Endodermal cell (in vitro differentiated cells): Measurements from ENCODE around the gene EDN1. TPM values are rescaled to one million over a fixed set of nuclear protein-coding genes. Genes with fewer than 3 reads are reported as not detected.

Source experiments
- DNase-seq: peaks from one replicate; pipeline ENCODE4 v3.0.0-alpha.2; 2017
- H3K27ac ChIP-seq: 2 replicates; pipeline ENCODE4 v1.5.1; 2013; ENCODE audit warnings: mild to moderate bottlenecking, low read depth, low read length, moderate library complexity
- H3K27me3 ChIP-seq: 2 replicates; pipeline ENCODE4 v1.6.1; 2013; ENCODE audit warnings: mild to moderate bottlenecking, low read length, moderate library complexity; ENCODE audit not compliant: insufficient read depth, control insufficient read depth, poor library complexity, severe bottlenecking
- H3K36me3 ChIP-seq: 2 replicates; pipeline ENCODE4 v1.7.0; 2013; ENCODE audit warnings: mild to moderate bottlenecking, low read length, moderate library complexity; ENCODE audit not compliant: control insufficient read depth, insufficient read depth
- H3K4me1 ChIP-seq: one replicate; pipeline ENCODE4 v1.7.0; 2013; ENCODE audit warnings: low read length; ENCODE audit not compliant: control insufficient read depth, insufficient read depth
- H3K4me3 ChIP-seq: 2 replicates; pipeline ENCODE4 v1.5.1; 2013; ENCODE audit warnings: mild to moderate bottlenecking, low read length, moderate library complexity
- H3K9ac ChIP-seq: 2 replicates; pipeline ENCODE4 v1.6.1; 2013; ENCODE audit warnings: mild to moderate bottlenecking, low read length, moderate library complexity; ENCODE audit not compliant: poor library complexity, severe bottlenecking; ENCODE audit errors: extremely low read depth
- H3K9me3 ChIP-seq: 2 replicates; pipeline ENCODE4 v1.6.1; 2013; ENCODE audit warnings: mild to moderate bottlenecking, low read length, moderate library complexity; ENCODE audit not compliant: control insufficient read depth
- H3K27ac Mint-ChIP-seq: 2 replicates; pipeline ENCODE4 v1.8.0; 2020; ENCODE audit warnings: mixed read lengths
- H3K27me3 Mint-ChIP-seq: 2 replicates; pipeline ENCODE4 v1.8.0; 2021; ENCODE audit warnings: mild to moderate bottlenecking, mixed read lengths; ENCODE audit not compliant: insufficient read depth
- H3K36me3 Mint-ChIP-seq: 2 replicates; pipeline ENCODE4 v1.8.0; 2020; ENCODE audit warnings: low read depth, mixed read lengths
- H3K4me1 Mint-ChIP-seq: 2 replicates; pipeline ENCODE4 v1.8.0; 2020; ENCODE audit warnings: mixed read lengths
- H3K4me3 Mint-ChIP-seq: 2 replicates; pipeline ENCODE4 v1.8.0; 2020; ENCODE audit warnings: mild to moderate bottlenecking, moderate library complexity, mixed read lengths
- H3K9me3 Mint-ChIP-seq: 2 replicates; pipeline ENCODE4 v1.8.0; 2020; ENCODE audit warnings: mild to moderate bottlenecking, mixed read lengths
- CTCF ChIP-seq: fragments of 200-600 bp; sonication (generic); conservative IDR thresholded peaks from 2 replicates; pipeline ENCODE4 v1.5.0; 2021; ENCODE audit warnings: antibody characterized with exemption, mild to moderate bottlenecking
- WGBS, 2 experiments: methylation state at CpG; one replicate each; pipeline versions ENCODE4 v1.1.5 to v1.1.7; 2013; ENCODE audit warnings: missing lambda C conversion rate in 2 of 2, mixed read lengths in 1 of 2; ENCODE audit not compliant: insufficient coverage in 1 of 2, insufficient read length in 1 of 2; 5-methylcytosine and 5-hydroxymethylcytosine counted together
- total RNA-seq, 2 donors: library from RNA; stranded (reverse); fragmentation: NEBNext Ultra II Directional in 1 of 2; extraction: Animal tissue kit (Norgen Biotek cat#: 25700) in 1 of 2; gene quantifications; 2 replicates in 1 of 2; 3 replicates in 1 of 2; pipeline ENCODE4 v1.2.1, GENCODE V29; 2021

Gene EDN1
- total RNA-seq, 2 donors from 2014 or later, result 0.27 to 0.46 TPM

DNA sequence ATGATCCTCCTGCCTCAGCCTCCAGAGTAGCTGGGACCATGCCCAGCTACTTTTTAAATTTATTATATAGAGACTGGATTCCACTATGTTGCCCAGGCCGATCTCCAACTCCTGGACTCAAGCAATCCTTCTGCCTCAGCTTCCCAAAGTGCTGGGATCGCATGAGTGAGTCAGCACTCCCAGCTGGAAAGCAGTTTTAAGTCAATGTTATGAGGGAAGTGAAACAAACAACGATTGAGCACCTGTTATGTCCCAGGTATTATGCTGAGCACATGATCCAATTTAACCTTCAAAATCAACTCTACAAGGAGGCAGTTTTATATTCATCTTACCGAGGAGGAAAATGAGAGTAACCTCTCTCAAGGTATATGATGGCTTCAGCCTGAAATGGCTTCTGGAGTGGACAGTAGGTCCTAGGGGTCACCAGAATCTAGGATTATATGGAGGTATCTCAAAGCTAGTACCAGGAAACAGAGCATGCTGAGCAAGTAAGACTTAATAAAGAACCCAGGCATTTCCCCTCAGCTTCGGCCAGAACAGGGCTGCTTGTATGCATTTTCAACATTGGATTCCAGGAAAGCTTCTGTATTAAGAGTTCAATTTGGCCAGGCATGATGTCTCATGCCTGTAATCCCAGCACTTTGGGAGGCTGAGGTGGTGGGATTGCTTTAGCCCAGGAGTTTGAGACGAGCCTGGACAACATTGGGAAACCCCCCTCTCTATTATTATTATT lies 55.0 kb downstream of the EDN1 start:
- no peaks in the 10 kb centered on the region for H3K36me3 ChIP-seq
- H3K27me3 ChIP-seq, result peaks cover 9% of the 10 kb centered on the region
- Mint-ChIP-seq H3K4me1 (peaks cover 4% of the 10 kb centered on the region), H3K27ac (no peak overlapping the region), H3K27me3 (peaks cover 31% of the 10 kb centered on the region), H3K36me3 (no peaks in the 10 kb centered on the region), H3K4me3 (no peak overlapping the region), H3K9me3 (no peaks in the 10 kb centered on the region)
- H3K9me3 ChIP-seq, result no peaks in the 10 kb centered on the region
- no peak for DNase-seq
- H3K4me3 ChIP-seq, result no peak overlapping the region
- no peak overlapping the region for H3K9ac ChIP-seq
- TF ChIP-seq CTCF, result no peak
- peaks cover 3% of the 10 kb centered on the region for H3K4me1 ChIP-seq
- 85 to 95% methylated on average over 4 to 6 of the region's 6 CpGs for WGBS, 2 experiments
- no peak overlapping the region for H3K27ac ChIP-seq

GRCh38 chr6:12345694-12346058 lies 55.5 kb downstream of the EDN1 start:
- no peak overlapping the region for H3K27ac ChIP-seq
- H3K4me1 ChIP-seq, result peaks cover 3% of the 10 kb centered on the region
- H3K4me3 ChIP-seq, result no peak overlapping the region
- peaks cover 9% of the 10 kb centered on the region for H3K27me3 ChIP-seq
- Mint-ChIP-seq H3K36me3 (no peaks in the 10 kb centered on the region), H3K9me3 (peaks cover 3% of the 10 kb centered on the region), H3K27ac (no peak overlapping the region), H3K4me3 (no peak overlapping the region), H3K27me3 (peaks cover 28% of the 10 kb centered on the region), H3K4me1 (peaks cover 4% of the 10 kb centered on the region)
- no peak overlapping the region for H3K9ac ChIP-seq
- no peak for DNase-seq
- TF ChIP-seq CTCF, result no peak
- H3K9me3 ChIP-seq, result peaks cover 3% of the 10 kb centered on the region
- whole genome bisulfite sequencing, 2 experiments, result 92 to 93% methylated on average over 5 of the region's 5 CpGs
- no peaks in the 10 kb centered on the region for H3K36me3 ChIP-seq
